HG03095 (cell line): ENCODE results near the gene CCDC13.
A peak's percentile ranks its signal among the peaks of the same experiment; 100 is the strongest.
"Not testable (repeated sequence)": the region's sequence is repeated elsewhere in the genome, so short reads cannot be mapped to it uniquely, and the experiment has no call there.

Experiments used
- ATAC-seq: cut with Tn5 transposase; IDR thresholded peaks from one replicate; pipeline ENCODE4 v1.9.1; 2021; ENCODE audit warnings: moderate library complexity; ENCODE audit not compliant: unreplicated experiment

The CCDC13 gene

GRCh38 chr3:42772670-42773408, at the start of gene CCDC13:
Gene CCDC13 (minus strand): TSS chr3:42773253. CDS start chr3:42758345, 14,908 bp downstream.
- ATAC-seq: peak; percentile 94

DNA sequence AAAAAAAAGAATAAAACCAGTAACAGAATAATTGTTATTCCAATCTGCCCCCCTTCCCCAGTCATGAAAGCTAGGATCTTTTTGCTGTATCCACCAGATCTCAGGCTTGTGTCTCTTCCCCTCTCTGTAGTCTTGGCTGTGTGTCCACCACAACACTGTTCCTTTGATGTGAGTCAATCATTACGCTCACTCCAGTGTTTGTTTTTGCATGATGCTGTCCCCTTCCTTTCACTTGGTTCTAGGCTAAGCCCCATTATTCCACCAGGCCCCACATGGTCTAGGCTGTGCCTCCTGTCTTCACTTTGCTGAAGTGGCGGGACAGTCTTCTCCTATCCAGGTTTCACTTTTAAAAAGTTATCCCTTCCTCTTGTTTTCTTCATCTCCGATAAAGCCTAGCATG, 49.8 kb upstream of the CCDC13 start:
- no peak for ATAC-seq

- no peak for ATAC-seq
Observed at GRCh38 chr3:42820746-42821051, 47.6 kb upstream of the CCDC13 start.

GRCh38 chr3:42819351-42819965, 46.4 kb upstream of the CCDC13 start:
- no peak for ATAC-seq

- no peak for ATAC-seq
Observed at GRCh38 chr3:42815826-42816225, 42.8 kb upstream of the CCDC13 start.

DNA sequence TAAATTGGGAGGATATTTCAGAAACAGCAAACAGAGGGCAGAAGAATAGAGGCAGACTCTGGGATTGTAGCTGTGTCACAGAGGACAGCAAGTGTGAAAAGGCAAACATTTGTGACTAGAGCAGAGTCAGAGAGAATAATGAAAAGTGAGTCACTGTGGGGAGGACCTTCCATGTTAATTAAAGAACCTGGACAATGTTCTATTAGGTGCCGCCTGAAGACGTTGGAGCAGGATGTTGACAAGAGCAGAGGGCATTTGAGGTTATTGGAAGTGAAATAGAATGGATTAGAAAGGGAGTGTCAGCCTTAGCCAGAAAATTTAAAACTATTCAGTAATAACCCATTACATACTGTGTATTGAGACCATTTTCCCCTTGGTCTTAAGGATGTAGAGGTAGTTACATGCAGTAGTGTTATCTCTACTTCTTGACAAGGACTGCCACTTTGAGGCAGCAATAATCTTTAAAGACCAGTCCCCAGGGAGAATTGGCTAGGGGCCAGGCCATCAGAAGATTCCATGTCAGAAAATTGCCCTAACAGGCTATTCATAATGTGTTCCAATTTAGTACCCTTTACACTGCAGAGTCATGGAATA, 42.0 kb upstream of the CCDC13 start:
- ATAC-seq: no peak

DNA sequence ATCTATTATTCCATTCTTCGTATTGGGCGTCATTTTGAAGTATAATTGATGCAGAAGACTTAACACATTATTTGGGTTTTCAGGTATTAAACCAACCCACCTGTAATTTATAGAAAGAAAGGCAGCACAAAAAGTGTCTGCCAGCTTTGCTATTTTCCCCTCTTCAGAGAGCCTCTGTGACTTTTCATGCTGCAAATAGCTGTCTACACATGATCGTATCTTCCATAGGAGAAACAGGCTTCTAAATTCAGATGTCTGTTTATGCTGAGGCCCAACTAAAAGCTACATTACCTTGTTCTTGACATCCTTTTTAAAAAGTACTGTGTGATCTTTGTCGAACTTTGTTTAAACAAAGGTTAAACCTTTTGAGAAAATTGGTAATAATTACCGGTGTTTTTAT, 41.2 kb upstream of the CCDC13 start:
- no peak for ATAC-seq

DNA sequence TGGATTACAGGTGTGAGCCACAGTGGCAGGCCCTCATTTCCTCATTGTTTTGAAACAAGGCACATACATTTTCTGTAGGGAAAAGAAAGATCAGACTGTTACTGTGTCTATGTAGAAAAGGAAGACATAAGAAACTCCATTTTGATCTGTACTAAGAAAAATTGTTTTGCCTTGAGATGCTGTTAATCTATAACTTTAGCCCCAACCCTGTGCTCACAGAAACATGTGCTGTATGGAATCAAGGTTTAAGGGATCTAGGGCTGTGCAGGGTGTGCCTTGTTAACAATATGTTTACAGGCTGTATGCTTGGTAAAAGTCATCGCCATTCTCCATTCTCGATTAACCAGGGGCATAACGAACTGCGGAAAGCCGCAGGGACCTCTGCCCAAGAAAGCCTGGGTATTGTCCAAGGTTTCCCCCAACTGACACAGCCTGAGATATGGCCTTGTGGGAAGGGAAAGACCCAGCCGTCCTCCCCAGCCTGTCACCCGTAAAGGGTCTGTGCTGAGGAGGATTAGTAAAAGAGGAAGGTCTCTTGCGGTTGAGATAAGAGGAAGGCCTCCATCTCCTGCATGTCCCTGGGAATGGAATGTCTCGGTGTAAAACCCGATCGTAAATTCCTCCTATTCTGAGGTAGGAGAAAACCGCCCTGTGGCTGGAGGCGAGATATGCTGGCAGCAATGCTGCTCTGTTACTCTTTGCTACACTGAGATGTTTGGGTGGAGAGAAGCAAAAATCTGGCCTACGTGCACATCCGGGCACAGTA, 38.2 kb upstream of the CCDC13 start:
- ATAC-seq: not testable (repeated sequence)

DNA sequence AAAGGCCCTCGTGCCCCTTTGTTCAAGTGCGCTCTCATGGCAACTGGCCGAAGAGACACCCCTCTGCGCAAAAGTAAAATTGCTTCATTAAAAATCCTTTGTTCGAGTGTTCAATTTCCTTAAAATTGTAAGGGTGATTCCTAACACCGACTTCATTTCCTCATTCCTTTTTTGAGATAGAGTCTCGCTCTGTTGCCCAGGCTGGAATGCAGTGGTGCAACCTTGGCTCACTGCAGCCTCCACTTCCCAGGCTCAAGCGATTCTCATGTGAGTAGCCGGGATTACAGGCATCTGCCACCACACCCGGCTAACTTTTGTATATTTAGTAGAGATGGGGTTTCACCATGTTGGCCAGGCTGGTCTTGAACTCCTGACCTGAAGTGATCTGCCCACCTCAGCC, 37.7 kb upstream of the CCDC13 start:
- ATAC-seq: not testable (repeated sequence)

GRCh38 chr3:42809202-42809601, 36.1 kb upstream of the CCDC13 start, which contains the start of gene ACKR2:
Gene ACKR2 (plus strand): TSS chr3:42809445. CDS start chr3:42864503, 55,058 bp downstream.
- ATAC-seq: no peak

- ATAC-seq: no peak
Observed at GRCh38 chr3:42807929-42808328, 34.9 kb upstream of the CCDC13 start.

GRCh38 chr3:42805141-42805821, 32.2 kb upstream of the CCDC13 start:
- ATAC-seq: no peak

DNA sequence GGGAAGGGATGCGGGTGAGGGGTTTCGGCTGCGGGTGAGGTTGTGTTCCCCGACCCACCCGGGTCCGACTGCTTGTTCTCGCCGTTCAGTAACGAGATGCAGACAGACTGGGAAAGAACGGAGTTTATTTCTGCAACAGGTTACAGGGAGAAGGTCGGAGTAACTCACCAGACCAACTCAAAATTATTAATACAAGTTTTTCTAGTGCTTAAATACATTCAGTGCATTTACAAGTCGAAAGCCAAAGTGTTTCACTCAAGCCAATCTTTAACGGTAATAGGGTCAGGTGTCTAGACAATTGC, 31.7 kb upstream of the CCDC13 start:
- ATAC-seq: peak; percentile 13

GRCh38 chr3:42804106-42804830, 31.2 kb upstream of the CCDC13 start, which contains the start of gene HIGD1A:
Gene HIGD1A (minus strand): TSS chr3:42804490. CDS start chr3:42794253, 10,237 bp downstream.
- ATAC-seq: peak; percentile 99

GRCh38 chr3:42803414-42804105, 30.5 kb upstream of the CCDC13 start:
- peak; percentile 14 for ATAC-seq

GRCh38 chr3:42802876-42803413, 29.9 kb upstream of the CCDC13 start:
- no peak for ATAC-seq

DNA sequence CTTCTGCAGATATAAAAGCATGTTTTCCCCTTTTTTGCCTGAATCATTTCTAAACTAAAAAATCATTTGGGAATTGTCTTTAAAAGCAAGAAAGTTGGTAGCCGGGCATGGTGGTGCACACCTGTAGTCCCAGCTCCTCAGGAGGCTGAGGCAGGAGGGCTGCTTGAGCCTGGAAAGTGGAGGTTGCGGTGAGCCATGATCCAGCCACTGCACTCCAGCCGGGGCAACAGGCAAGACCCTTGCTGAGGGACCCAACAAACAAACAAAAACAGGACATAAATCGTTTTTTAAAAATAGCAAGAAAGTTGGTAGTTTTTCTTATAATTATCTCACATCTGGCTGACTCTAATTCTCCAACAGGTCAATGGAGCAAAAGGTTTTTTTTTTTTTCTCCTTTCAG, 28.7 kb upstream of the CCDC13 start:
- ATAC-seq: no peak

DNA sequence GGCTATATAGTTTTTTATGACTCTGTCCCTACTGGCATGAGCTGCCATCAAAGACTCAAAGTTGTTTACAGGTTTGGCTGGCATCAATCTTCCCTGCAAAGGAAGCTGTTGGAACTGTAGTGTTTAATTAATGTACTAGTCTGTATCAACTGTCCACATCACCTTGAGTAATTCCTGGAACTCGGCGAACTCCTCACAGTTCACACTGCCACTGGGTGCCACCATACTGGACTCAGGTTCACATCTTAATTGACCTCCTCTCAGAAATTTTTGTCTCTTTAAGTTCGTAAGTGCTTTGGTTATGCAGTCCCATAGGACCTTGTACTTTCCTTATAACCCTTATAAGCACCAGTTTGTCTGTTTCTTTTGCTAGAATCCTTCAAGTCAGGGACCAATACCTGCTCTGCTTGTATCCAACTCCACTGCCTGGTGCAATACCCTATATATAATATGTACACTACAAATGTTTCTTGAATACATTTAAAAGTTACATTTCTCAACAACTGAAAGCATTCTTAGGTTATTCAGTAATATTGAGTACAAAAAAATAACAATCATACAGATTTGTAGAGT, 28.1 kb upstream of the CCDC13 start:
- no peak for ATAC-seq

GRCh38 chr3:42800251-42800650, 27.2 kb upstream of the CCDC13 start:
- ATAC-seq: no peak
